ENCODE measurements around the gene ITGA3. TPM values are rescaled to one million over a fixed set of nuclear protein-coding genes. Genes with fewer than 3 reads are reported as not detected.

Gene ITGA3
- total RNA-seq, 1 donor from 2014 or later: 212 TPM

GRCh38 chr17:50079334-50080095 is 23.6 kb downstream of the ITGA3 start:
- ATAC-seq (peak; percentile 77), DNase-seq (no peak)
- Histone ChIP-seq H3K4me3 (no peak overlapping the region), H3K27ac (no peak overlapping the region), H3K9me3 (no peaks in the 10 kb centered on the region), H3K36me3 (peaks cover 90% of the 10 kb centered on the region), H3K4me1 (no peaks in the 10 kb centered on the region), H3K27me3 (no peaks in the 10 kb centered on the region)
- intact Hi-C loops (cut with DNase I): no loop called here
- TF ChIP-seq CTCF (IDR thresholded peaks at IDR 0.05): peak; percentile 49

GRCh38 chr17:50080096-50080480 is 24.2 kb downstream of the ITGA3 start:
- no peaks in the 10 kb centered on the region for H3K27me3 ChIP-seq
- no peak overlapping the region for H3K4me3 ChIP-seq
- no peak overlapping the region for H3K27ac ChIP-seq
- no peaks in the 10 kb centered on the region for H3K4me1 ChIP-seq
- no peaks in the 10 kb centered on the region for H3K9me3 ChIP-seq
- TF ChIP-seq CTCF (IDR thresholded peaks at IDR 0.05): no peak
- intact Hi-C loops (cut with DNase I): no loop called here
- ATAC-seq: no peak
- peaks cover 87% of the 10 kb centered on the region for H3K36me3 ChIP-seq
- no peak for DNase-seq

- Histone ChIP-seq H3K9me3 (no peaks in the 10 kb centered on the region), H3K27me3 (no peaks in the 10 kb centered on the region), H3K4me3 (no peak overlapping the region), H3K4me1 (no peaks in the 10 kb centered on the region), H3K36me3 (peaks cover 80% of the 10 kb centered on the region), H3K27ac (no peak overlapping the region)
- intact Hi-C loops (cut with DNase I): no loop called here
- ATAC-seq: no peak
- DNase-seq: no peak
- TF ChIP-seq CTCF (IDR thresholded peaks at IDR 0.05): no peak
These were observed 24.9 kb downstream of the ITGA3 start for GRCh38 chr17:50080827-50081226.

- ATAC-seq (no peak), DNase-seq (no peak)
- no peak overlapping the region for H3K27ac ChIP-seq
- H3K27me3 ChIP-seq: no peaks in the 10 kb centered on the region
- H3K4me3 ChIP-seq: no peak overlapping the region
- intact Hi-C loops (cut with DNase I): no loop called here
- peaks cover 76% of the 10 kb centered on the region for H3K36me3 ChIP-seq
- no peaks in the 10 kb centered on the region for H3K9me3 ChIP-seq
- H3K4me1 ChIP-seq: no peaks in the 10 kb centered on the region
- TF ChIP-seq CTCF (IDR thresholded peaks at IDR 0.05): no peak
These were observed 25.8 kb downstream of the ITGA3 start for GRCh38 chr17:50081757-50082156.

GRCh38 chr17:50087246-50087911 is 31.5 kb downstream of the ITGA3 start:
- Histone ChIP-seq H3K27me3 (no peaks in the 10 kb centered on the region), H3K4me3 (no peak overlapping the region), H3K27ac (no peak overlapping the region), H3K4me1 (no peaks in the 10 kb centered on the region), H3K36me3 (peaks cover 58% of the 10 kb centered on the region), H3K9me3 (no peaks in the 10 kb centered on the region)
- intact Hi-C loops (cut with DNase I): loop anchor here (5.0 kb wide), 1 partner anchor 60 kb away; no protein-coding TSS in a partner anchor
- DNase-seq (peak; percentile 81), ATAC-seq (peak; percentile 92)
- peak; percentile 96 for TF ChIP-seq CTCF (IDR thresholded peaks at IDR 0.05)
